Smooth muscle cell of the brain vasculature (primary cell): Measurements from ENCODE around the gene PHLDB1.

Source experiments
- DNase-seq: peaks from one replicate; pipeline ENCODE4 v3.0.0-alpha.2; 2012; ENCODE audit warnings: low read depth, low spot score

The PHLDB1 gene

DNA sequence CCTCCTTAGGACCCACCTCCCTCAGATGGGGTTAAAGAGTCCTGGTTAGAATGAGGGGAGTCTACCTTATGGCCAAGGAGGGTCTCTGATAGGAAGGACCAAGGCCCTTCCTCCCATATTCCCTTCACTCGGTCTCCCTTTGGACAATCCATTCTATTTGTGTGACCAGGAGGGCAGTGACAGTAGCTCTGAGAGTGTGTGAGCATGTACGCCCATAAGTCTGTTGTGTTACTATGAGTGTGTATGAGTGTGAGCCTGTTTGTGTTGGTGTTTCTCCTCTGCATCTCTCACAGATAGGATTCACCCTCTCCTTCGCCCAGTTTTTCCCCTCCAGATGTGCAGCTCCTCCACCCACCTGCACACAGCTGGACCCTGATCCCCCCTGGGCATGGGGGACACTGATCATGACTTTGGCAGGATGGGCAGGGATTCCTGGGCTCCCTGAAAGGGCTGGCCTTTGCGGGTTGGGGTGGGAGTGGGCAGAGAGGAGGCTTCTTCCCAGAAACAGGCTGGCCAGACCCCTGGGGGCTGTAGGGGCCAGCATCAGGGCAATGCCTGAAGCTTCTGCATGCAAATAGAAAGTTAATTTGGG lies 14.5 kb downstream of the PHLDB1 start:
- no peak for DNase-seq

GRCh38 chr11:118622376-118623268 lies 15.2 kb downstream of the PHLDB1 start:
- DNase-seq: no peak

GRCh38 chr11:118623269-118623655 lies 15.8 kb downstream of the PHLDB1 start:
- no peak for DNase-seq

DNA sequence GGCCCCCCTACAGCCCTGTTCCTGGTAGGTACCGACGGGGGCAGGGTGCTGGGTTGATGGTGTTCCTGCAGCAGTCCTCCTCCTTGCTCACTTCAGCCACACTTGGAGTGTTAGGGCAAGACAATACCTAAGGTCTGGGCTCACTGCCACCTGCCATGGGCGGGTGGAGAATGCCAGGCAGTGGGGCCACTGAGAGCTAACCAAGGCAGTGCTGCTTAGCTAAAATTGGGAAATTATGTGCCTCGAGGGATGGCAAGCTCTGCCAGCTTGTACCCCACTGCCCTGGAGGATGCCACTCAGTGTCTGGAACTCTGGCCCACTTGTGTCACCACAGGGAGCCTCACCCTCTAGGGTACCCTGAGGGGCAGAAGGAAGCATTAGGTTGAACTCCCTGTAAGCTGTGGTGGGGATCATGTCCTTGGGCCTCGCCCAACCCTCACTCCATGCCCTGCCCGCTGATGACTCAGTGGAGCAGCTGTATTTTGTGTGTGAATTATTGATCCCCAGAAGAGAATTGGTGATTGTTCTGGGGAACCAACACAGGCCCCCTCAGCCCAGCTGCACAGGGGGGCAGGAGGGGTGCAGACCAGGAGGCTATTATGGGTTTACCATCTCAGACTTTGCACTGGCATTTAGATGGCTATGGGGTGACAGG lies 17.7 kb downstream of the PHLDB1 start:
- DNase-seq: no peak

- DNase-seq: no peak
These were observed 18.6 kb downstream of the PHLDB1 start for GRCh38 chr11:118625976-118626375.

- no peak for DNase-seq
These were observed 20.2 kb downstream of the PHLDB1 start for GRCh38 chr11:118627566-118627965.

DNA sequence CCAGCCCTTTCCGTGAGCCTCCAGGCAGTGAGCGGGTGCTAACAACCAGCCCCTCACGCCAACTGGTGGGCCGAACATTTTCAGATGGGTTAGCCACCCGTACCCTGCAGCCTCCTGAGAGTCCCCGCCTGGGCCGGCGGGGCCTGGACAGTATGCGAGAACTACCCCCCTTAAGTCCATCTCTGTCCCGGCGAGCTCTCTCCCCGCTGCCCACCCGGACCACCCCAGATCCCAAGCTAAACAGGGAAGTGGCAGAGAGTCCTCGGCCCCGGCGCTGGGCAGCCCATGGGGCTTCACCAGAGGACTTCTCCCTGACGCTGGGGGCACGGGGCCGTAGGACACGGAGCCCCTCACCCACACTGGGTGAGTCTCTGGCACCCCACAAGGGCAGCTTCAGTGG lies 20.6 kb downstream of the PHLDB1 start:
- no peak for DNase-seq

GRCh38 chr11:118628432-118628831 lies 21.0 kb downstream of the PHLDB1 start:
- no peak for DNase-seq

DNA sequence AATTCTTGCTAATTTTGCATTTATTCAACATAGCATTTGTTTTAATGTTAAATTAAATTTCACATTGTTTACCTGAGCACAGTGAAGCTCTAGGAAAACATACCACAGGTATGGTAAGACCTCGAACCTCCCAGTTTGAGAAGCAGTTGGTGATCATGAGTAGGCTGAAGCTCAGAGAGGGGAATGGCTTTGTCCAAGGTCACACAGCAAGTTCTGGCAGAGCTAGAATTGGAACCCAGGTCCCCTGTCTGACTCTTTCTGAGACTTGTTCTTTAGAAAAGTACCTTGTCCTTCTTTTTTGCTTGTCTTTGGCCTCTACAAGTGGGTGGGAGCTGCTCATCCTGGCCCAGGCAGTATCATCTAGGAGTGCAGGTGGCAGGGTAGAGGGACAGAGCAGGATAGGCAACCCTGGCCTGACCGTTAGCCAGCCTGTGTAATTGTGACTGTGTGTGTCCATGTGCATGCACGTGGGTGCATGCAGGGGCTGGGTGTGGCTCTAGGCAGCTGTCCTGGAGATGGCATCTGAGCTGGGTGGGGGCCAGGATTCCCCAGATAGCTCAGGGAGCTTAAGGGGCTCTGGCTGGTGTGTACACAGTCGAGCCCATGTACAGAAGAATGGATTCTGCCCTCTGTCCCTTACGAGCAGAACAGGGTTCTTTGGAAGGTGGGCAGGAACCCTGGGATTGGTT lies 21.6 kb downstream of the PHLDB1 start:
- DNase-seq: no peak

DNA sequence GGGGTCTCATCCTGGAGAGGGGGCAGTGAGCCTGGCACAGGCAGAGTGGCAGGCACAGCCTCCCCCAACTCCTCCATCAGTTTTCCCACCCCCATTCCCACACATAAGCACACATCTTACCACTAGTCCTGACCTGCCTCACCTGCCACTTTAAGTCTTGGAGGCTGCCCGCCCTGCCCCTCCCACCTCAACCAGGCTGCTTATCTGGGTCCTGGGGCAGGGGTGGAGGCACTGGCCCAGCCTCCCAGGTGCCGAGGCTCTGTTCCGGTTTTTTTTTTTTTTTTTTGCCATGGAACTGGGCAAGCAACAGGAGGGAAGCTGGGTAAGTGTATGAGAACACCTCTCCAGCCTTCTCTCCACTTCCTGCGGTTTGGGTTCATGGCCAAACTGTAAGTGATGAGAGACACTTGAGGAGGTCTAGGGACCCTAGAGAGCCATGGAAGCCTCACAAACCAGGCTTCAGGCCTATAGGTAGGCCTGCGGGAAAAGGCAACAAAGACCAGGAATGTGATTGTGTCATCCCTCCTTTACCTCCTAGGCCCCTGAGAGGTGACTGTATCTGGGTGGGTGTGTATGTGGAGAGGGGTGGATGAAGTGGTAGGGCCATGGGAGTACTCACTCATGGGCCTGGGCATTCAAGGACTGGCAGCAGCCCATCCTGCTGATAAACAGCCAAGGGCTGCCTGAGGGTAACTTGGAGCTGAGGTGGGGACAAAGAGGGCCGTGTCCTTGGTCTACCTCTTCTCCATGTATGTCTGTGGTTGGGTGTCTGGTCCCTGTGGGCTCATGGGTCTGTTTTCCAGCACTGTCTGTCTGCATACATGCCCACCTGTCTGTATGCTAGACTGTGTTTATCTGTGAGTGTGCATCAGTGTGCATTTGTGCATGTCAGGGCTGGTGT lies 22.6 kb downstream of the PHLDB1 start:
- DNase-seq: no peak

DNA sequence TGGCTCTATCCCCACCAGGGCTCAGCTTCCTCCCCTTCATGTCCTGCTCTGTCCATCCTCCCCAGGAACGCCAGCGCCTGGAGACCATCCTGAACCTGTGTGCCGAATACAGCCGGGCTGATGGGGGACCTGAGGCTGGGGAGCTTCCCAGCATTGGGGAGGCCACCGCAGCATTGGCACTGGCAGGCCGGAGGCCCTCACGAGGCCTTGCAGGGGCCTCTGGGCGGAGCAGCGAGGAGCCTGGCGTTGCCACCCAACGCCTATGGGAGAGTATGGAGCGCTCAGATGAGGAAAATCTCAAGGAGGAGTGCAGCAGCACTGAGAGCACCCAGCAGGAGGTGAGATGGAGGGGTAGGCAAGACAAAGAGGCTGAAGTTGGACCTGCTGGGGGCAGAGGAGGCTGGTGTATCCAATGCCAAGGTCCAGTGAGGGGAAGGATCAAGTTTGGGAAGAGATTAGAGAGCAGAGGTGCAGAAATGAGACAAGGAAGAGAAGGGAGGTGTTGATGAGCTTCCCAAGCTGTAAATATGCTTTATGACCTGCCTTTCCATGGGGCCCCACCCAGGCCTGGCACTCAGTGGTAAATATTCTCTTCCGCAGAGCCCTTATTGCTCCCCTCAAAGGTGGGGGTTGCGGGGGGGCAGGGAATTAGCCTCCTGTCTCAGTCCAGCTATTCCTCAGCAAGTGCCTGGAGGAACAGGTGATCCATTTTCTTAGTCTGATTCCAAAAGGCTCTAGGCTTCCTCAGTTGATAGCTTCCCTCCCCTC lies 23.9 kb downstream of the PHLDB1 start:
- no peak for DNase-seq

- no peak for DNase-seq
These were observed 25.3 kb downstream of the PHLDB1 start for GRCh38 chr11:118632577-118633318.

DNA sequence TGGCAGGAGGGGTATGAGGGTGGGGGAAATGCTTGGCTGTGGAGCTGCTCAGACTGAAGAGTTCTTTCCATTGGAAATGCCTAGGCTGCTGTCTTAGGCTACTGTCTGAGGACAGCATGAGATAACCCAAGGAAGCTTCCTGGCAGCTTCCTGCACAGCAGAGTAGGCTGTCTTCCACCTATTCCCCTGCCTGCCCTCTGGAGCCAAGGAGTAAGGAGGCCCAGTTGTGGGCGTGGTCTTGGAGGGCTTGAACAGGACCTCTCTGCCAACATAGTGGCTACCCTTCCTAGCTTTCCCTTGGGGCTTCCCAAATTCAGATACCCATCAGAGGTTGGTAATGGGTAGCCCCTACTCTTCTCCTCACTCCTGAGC lies 25.9 kb downstream of the PHLDB1 start:
- DNase-seq: no peak

DNA sequence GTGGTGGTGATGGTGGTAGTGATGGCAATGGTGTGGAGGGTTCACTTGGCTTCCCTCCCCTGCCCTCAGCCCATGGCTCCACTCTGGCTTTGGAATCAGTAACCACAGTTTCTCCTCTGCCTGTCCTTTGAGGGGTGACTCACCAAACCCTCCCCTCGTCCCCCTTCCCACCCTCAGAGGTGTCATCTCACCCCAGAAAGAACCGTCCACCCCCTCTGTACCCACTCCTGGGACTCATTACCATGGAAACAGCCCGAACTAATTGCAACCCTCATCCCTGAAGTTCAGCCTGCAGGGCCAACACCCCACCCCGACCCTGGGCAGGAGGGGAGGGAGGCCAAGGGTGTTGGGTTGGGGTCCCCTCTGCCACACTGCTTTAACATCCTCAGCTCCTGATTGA lies 26.6 kb downstream of the PHLDB1 start:
- DNase-seq: no peak

- no peak for DNase-seq
These were observed 27.2 kb downstream of the PHLDB1 start for GRCh38 chr11:118634431-118635236.

- no peak for DNase-seq
These were observed 27.8 kb downstream of the PHLDB1 start for GRCh38 chr11:118635237-118635591.

DNA sequence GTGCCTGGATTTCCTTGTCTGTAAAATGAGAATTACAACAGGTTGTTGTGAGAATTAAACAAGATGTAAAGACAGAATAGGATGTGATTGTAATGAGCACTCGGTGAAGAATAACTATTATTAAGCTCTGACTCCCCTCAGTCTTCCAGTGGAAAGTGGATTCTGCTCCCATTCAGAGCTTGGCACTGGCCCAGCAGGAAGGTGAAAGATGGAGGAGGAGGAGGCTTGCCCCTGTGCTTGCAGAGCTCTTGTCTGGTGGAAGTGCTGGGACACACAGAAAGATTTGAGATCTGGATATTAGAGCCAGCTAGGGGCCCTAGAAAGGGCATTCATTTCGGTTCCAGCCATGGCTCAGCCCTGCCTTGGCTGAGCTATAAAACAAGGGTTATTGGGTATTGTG lies 28.2 kb downstream of the PHLDB1 start:
- DNase-seq: no peak

DNA sequence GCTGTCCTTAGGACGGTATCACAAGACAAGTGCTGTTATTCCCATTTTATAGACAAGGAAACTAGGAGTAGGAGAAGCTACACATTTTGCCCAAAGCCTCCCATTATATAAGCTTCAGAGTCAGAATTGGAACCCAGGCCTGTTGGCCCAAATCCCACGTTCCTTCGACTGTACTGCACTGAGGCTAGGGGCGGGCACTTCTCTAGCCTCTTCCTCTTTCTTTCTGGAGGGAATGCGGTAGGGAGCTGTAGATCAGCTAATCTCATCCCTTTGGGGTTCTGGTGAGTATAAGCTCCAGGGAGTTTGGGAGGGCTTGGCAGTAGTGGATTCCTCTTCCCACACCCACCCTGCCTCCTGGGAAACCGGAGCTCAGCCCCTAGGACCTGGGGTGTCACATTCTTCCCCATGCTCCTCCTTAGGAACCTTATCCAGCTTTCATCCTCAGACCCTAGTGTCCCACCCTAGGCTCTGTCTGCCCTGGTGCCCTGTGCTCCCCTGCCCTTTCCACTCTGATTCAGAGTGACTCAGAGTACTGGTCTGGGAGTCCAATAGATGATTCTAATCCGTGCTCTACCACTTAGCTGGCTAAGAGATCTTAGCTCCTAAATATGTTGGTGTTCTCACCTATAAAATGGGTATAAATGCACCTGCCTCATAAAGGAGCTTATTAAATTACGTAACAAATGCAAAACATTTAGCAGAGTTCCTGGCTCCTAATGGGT lies 29.3 kb downstream of the PHLDB1 start:
- no peak for DNase-seq
